Naive B cell (primary cell): ENCODE results near the gene RELB. TPM values are rescaled to one million over a fixed set of nuclear protein-coding genes. Genes with fewer than 3 reads are reported as not detected.

Experiments
- ATAC-seq, 2 donors: fragments of 150-1000 bp; cut with Tn5 transposase; 2 replicates each; pipeline ENCODE4 v1.10.0; 2021; ENCODE audit warnings: low read depth in 2 of 2, mild to moderate bottlenecking in 2 of 2, moderate library complexity in 2 of 2
- DNase-seq: peaks from one replicate; pipeline ENCODE4 v3.0.0; 2022
- H3K27ac Mint-ChIP-seq, 6 donors: one replicate each; pipeline ENCODE4 v1.8.0; 2020 to 2022; ENCODE audit warnings: mild to moderate bottlenecking in 6 of 6, mixed read lengths in 6 of 6, moderate library complexity in 5 of 6, inconsistent platforms in 2 of 6
- H3K27me3 Mint-ChIP-seq, 3 donors: one replicate each; pipeline ENCODE4 v1.8.0; 2021 to 2022; ENCODE audit warnings: mixed read lengths in 3 of 3, mild to moderate bottlenecking in 1 of 3
- H3K36me3 Mint-ChIP-seq, 2 donors: one replicate each; pipeline ENCODE4 v1.8.0; 2020 to 2022; ENCODE audit warnings: mixed read lengths in 2 of 2, inconsistent platforms in 1 of 2, mild to moderate bottlenecking in 1 of 2
- H3K4me1 Mint-ChIP-seq, 3 donors: one replicate each; pipeline ENCODE4 v1.8.0; 2020 to 2022; ENCODE audit warnings: mixed read lengths in 3 of 3, inconsistent platforms in 1 of 3, mild to moderate bottlenecking in 1 of 3, moderate library complexity in 1 of 3
- H3K4me3 Mint-ChIP-seq, 8 donors: one replicate each; pipeline ENCODE4 v1.8.0; 2020 to 2022; ENCODE audit warnings: mild to moderate bottlenecking in 8 of 8, mixed read lengths in 8 of 8, moderate library complexity in 8 of 8, inconsistent platforms in 2 of 8
- H3K9me3 Mint-ChIP-seq, 7 donors: one replicate each; pipeline ENCODE4 v1.8.0; 2020 to 2022; ENCODE audit warnings: mixed read lengths in 7 of 7, mild to moderate bottlenecking in 5 of 7, inconsistent platforms in 2 of 7, moderate library complexity in 1 of 7
- polyA plus RNA-seq, 6 donors: library from polyadenylated mRNA; unstranded; fragments of 300-500 nt; fragmentation: Illumina TruSeq; gene quantifications; one replicate each; pipeline ENCODE4 v1.2.3, GENCODE V29; 2021; ENCODE audit warnings: low read depth in 6 of 6

The RELB gene
- polyA plus RNA-seq, 6 donors from 2014 or later: 29.8 to 72.6 (median 64.7) TPM

- H3K36me3 Mint-ChIP-seq: peaks cover 10 to 54% of the 10 kb centered on the region in 2 donors
- no peak for DNase-seq
- H3K4me1 Mint-ChIP-seq: peaks cover 36 to 49% (median 38%) of the 10 kb centered on the region in 3 donors
- H3K4me3 Mint-ChIP-seq: peak overlapping the region in 1 of 8 donors; percentile 55
- H3K27me3 Mint-ChIP-seq: no peaks in the 10 kb centered on the region
- no peaks in the 10 kb centered on the region for H3K9me3 Mint-ChIP-seq
- H3K27ac Mint-ChIP-seq: peak overlapping the region in 2 of 6 donors; percentile 65 to 77
- no peak for ATAC-seq
These were observed 57.4 kb downstream of the RELB start for GRCh38 chr19:45058622-45059159.

- H3K9me3 Mint-ChIP-seq: no peaks in the 10 kb centered on the region
- H3K27me3 Mint-ChIP-seq: no peaks in the 10 kb centered on the region
- ATAC-seq (peak; percentile 93 to 97), DNase-seq (peak; percentile 77)
- peaks cover 10 to 52% of the 10 kb centered on the region in 2 donors for H3K36me3 Mint-ChIP-seq
- H3K4me3 Mint-ChIP-seq: peak overlapping the region in 3 of 8 donors; percentile 33 to 53 (median 34)
- H3K27ac Mint-ChIP-seq: peak overlapping the region; percentile 57 to 93 (median 85)
- H3K4me1 Mint-ChIP-seq: peaks cover 33 to 48% (median 37%) of the 10 kb centered on the region in 3 donors
These were observed 58.1 kb downstream of the RELB start for GRCh38 chr19:45059258-45059965.

GRCh38 chr19:45061965-45062364 lies 60.7 kb downstream of the RELB start:
- Mint-ChIP-seq H3K27ac (no peak overlapping the region), H3K27me3 (no peaks in the 10 kb centered on the region), H3K36me3 (peaks cover 10 to 33% of the 10 kb centered on the region in 2 donors), H3K4me1 (peaks cover 22 to 32% (median 31%) of the 10 kb centered on the region in 3 donors), H3K4me3 (no peak overlapping the region), H3K9me3 (no peaks in the 10 kb centered on the region)
- ATAC-seq (no peak), DNase-seq (no peak)

GRCh38 chr19:45063851-45064801 lies 62.9 kb downstream of the RELB start:
- no peak overlapping the region for H3K4me3 Mint-ChIP-seq
- H3K9me3 Mint-ChIP-seq: no peaks in the 10 kb centered on the region
- H3K27me3 Mint-ChIP-seq: no peaks in the 10 kb centered on the region
- peaks cover 10 to 12% of the 10 kb centered on the region in 2 donors for H3K36me3 Mint-ChIP-seq
- H3K27ac Mint-ChIP-seq: peak overlapping the region in 3 of 6 donors; percentile 32 to 56 (median 53)
- DNase-seq (no peak), ATAC-seq (no peak)
- peaks cover 9 to 14% (median 12%) of the 10 kb centered on the region in 3 donors for H3K4me1 Mint-ChIP-seq

- Mint-ChIP-seq H3K4me1 (peaks cover 8 to 12% (median 8%) of the 10 kb centered on the region in 3 donors), H3K27ac (peak overlapping the region in 2 of 6 donors; percentile 49 to 65), H3K9me3 (no peaks in the 10 kb centered on the region), H3K36me3 (no peaks in the 10 kb centered on the region), H3K27me3 (no peaks in the 10 kb centered on the region), H3K4me3 (no peak overlapping the region)
- DNase-seq (no peak), ATAC-seq (no peak)
These were observed 65.8 kb downstream of the RELB start for GRCh38 chr19:45066921-45067661.

- Mint-ChIP-seq H3K27me3 (no peaks in the 10 kb centered on the region), H3K36me3 (no peaks in the 10 kb centered on the region), H3K9me3 (no peaks in the 10 kb centered on the region), H3K4me1 (peaks cover 10 to 15% (median 12%) of the 10 kb centered on the region in 3 donors), H3K27ac (no peak overlapping the region), H3K4me3 (no peak overlapping the region)
- ATAC-seq (no peak), DNase-seq (no peak)
These were observed 66.8 kb downstream of the RELB start for GRCh38 chr19:45068041-45068440.

GRCh38 chr19:45069056-45069455 lies 67.8 kb downstream of the RELB start:
- no peaks in the 10 kb centered on the region for H3K9me3 Mint-ChIP-seq
- H3K27me3 Mint-ChIP-seq: no peaks in the 10 kb centered on the region
- ATAC-seq (no peak), DNase-seq (no peak)
- H3K4me3 Mint-ChIP-seq: no peak overlapping the region
- peak overlapping the region in 4 of 6 donors; percentile 81 to 93 (median 83) for H3K27ac Mint-ChIP-seq
- no peaks in the 10 kb centered on the region for H3K36me3 Mint-ChIP-seq
- peaks cover 11 to 16% (median 12%) of the 10 kb centered on the region in 3 donors for H3K4me1 Mint-ChIP-seq

GRCh38 chr19:45070214-45070613 lies 69.0 kb downstream of the RELB start:
- ATAC-seq (no peak), DNase-seq (no peak)
- Mint-ChIP-seq H3K4me1 (peaks cover 18 to 26% (median 19%) of the 10 kb centered on the region in 3 donors), H3K36me3 (no peaks in the 10 kb centered on the region), H3K27ac (peak overlapping the region in 2 of 6 donors; percentile 74 to 82), H3K9me3 (no peaks in the 10 kb centered on the region), H3K27me3 (no peaks in the 10 kb centered on the region), H3K4me3 (peak overlapping the region in 1 of 8 donors; percentile 57)

- no peaks in the 10 kb centered on the region for H3K9me3 Mint-ChIP-seq
- H3K4me3 Mint-ChIP-seq: peak overlapping the region in 1 of 8 donors; percentile 57
- H3K27me3 Mint-ChIP-seq: no peaks in the 10 kb centered on the region
- peak overlapping the region in 1 of 6 donors; percentile 78 for H3K27ac Mint-ChIP-seq
- peaks cover 19 to 26% (median 23%) of the 10 kb centered on the region in 3 donors for H3K4me1 Mint-ChIP-seq
- ATAC-seq (no peak), DNase-seq (no peak)
- H3K36me3 Mint-ChIP-seq: no peaks in the 10 kb centered on the region
These were observed 69.7 kb downstream of the RELB start for GRCh38 chr19:45070861-45071544.

- Mint-ChIP-seq H3K4me3 (no peak overlapping the region), H3K9me3 (no peaks in the 10 kb centered on the region), H3K4me1 (peaks cover 20 to 28% (median 25%) of the 10 kb centered on the region in 3 donors), H3K27ac (no peak overlapping the region), H3K36me3 (no peaks in the 10 kb centered on the region), H3K27me3 (no peaks in the 10 kb centered on the region)
- ATAC-seq: no peak
- no peak for DNase-seq
These were observed 70.3 kb downstream of the RELB start for GRCh38 chr19:45071545-45071938.

GRCh38 chr19:45071969-45072790 lies 70.9 kb downstream of the RELB start:
- Mint-ChIP-seq H3K4me3 (peak overlapping the region in 2 of 8 donors; percentile 40 to 61), H3K9me3 (no peaks in the 10 kb centered on the region), H3K27ac (no peak overlapping the region), H3K4me1 (peaks cover 23 to 35% (median 31%) of the 10 kb centered on the region in 3 donors), H3K27me3 (no peaks in the 10 kb centered on the region), H3K36me3 (no peaks in the 10 kb centered on the region)
- ATAC-seq (no peak), DNase-seq (no peak)
